T-helper 2 cell (primary cell): Measurements from ENCODE around the gene CYTIP.

Experiments used
- DNase-seq, 5 experiments: peaks; one replicate each; pipeline versions ENCODE4 v3.0.0 to v3.0.0-alpha.2; 2012 to 2022

Gene CYTIP

DNA sequence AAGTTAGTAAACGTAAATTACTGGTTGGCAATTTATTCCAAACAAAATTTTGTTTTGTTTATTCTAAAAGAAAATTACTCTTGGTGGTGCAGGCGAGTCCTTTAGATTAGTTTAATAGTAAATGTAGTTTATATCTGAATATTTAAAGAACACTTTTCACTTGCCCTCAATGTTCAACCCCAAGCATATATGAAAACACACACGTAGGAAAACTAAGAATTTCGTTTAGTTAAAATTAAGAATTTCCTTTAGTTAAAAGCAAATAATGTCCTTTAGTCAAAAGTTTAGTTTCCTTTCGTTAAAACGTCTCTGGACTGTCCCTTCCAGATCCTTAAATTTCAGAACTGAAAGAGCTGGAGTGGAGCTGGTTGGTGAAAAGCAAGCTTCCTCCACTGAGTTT lies 19.1 kb upstream of the CYTIP start:
- DNase-seq, result no peak

DNA sequence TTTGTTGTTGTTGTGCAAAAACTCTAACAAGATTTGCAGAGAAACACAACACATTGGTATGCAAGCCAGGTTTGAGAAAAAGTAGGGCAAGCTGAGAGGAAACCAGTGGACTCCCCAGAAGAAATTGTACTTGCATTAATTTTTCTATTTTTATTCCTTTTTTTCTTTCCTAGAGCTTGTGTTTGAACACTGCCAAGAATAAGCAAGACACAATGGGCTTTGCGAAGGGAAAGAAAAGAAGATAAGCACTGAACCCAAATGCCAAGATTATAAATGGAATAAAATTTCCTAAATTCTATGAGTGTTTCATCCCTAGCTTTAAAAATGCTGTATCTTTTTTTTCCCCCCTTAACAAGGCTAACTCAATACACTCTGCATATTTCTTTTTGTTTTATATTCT lies 17.0 kb upstream of the CYTIP start:
- no peak for DNase-seq

DNA sequence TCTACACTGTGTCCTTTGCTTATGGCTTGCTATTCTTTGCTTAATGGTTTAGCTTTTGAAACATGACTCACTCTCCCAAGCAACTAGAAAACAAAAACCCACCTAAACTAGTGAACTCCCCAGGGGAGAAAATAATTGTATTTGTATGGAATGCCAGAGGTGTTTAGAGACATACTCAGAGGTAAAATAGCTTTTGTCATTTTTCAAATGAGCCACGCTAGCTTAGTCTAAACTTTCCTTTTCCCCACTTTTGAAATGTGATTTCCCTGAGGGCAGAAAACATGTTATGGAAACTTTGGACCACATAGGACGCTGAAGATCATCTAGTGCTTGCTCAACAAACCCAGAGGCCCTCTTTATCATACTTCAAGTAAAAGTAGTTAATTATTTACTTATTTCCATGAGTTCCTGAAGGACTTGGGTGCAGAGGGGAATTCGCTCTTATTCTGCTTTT lies 16.5 kb upstream of the CYTIP start:
- DNase-seq, result no peak

DNA sequence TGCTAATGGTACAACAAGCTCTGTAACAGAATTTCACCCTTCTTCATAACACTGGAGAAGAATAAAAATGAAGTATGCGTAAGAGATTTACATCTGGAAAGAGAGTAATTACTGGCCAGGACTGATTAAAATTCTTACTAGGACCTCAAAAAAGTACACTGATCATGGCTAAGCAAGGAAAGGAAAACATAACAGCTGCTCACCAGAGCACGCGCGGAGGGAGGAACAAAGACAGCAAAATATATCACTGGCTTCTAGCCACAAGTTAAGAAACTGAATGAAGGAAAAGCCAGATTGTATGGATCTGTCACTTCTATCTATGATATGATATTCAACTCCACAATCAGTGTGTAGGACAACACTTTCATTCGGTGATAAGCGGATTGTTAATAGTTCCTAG lies 15.6 kb upstream of the CYTIP start:
- no peak for DNase-seq

DNA sequence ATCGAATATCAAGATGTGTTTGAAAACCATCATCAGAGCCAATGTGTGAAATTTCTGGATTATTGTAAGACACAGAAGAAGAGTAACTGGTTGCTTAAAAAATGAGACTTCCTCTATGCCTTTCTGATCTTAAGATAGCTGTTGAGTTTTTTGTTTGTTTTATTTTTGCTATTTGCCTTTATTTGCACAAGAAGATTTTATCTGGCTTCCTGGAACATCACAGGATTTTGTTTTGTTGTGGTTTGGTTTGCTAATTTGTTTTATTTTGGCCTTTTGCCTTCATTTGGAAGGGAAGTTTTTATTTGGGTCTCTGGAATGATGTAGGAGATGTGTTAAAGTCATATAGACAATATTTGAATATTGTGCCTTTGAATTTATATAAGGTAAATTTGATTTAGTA lies 3.9 kb upstream of the CYTIP start:
- DNase-seq, result peak in 1 of 5 experiments; percentile 44

DNA sequence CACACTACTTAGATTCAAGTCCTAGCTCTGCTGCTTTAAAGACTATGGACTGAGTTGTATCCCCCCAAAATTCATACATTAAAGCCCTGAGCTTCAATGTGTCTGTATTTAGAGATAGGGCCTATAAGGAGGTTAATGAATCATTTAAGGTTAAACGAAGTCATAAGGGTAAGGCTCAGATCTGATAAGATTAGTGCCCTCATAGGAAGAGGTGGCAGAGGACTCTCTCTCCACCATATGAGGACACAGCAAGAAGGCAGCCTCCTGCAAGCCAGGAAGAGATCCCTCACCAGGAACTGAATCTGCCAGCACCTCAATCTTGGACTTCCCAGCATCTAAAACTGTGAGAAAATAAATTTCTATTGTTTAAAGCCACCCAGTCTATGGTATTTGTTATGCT lies 3.1 kb upstream of the CYTIP start:
- peak in 1 of 5 experiments; percentile 79 for DNase-seq

DNA sequence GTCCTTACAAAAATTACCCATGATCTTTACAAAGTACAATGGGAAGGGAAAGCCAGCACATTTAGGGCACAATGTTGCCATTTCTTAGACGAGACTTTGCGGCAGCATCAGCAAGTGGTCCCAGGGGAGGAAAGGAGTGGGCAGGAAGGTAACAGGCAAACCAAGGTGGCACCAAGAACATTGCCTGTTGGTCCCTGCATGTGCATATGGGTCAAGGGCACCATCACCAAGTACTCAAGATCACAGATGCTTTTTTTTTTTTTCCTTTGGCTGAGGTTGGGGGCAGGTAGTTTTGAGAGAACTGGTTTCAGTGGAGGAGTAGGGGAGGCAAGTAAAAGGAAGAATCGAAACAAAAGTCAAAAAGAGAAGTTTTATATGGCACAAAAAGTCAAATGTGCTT lies 752 bp upstream of the CYTIP start:
- DNase-seq, result peak in 1 of 5 experiments; percentile 67

DNA sequence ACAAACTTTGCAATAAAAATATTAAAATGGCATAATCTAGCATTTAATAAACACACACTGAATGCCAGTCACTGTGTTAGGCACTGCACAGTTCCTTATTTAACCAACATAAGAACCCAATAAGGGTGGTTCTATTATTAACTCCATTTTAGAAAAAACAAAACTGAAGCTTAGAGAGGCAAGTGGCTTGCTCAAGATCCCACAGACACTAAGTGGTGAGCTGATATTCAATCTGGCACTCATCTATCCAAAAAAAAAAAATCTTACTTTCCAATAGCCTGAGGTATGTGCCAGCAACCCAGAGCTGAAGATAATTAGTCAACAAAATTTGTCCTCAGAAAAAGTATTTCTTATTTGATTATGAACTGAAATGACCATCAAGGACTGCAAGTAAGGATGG lies 799 bp downstream of the CYTIP start:
- peak in 1 of 5 experiments; percentile 62 for DNase-seq

DNA sequence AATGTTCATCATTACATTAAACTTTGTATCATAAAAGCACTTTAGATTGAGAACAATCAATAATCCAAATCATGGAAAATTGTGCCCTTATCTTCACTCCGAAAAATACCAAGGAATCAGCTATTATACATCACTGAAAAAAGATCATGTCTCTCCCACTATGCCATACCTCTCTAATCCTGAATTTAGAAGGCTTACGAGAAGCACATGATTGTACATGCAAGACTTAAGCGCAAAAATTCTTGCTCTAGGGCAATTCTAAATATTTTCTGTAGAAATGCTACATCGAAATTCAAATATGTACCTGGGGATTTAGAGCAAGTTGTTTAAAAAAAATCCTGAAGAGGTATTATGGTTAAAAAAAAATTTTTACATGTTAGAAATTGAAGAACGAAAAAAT lies 1.3 kb downstream of the CYTIP start:
- DNase-seq, result peak in 1 of 5 experiments; percentile 48

DNA sequence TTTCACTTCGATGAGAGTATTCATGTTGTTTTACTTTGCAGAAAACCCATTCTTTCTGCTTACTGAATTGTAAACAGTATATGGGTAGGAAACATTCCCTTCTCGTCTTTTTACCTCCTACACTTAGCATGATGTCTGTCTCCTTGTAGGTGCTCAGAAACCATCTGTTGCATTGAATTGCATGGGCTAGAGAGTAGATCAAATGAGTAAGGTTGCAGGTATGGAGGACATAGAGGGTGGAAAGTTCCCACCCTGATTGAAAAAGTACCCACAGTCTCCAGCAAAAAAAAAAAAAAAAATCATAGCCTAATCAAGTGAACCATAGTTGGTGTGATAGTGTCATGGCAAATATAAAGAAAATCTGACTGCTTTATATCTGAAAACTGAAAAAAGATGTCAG lies 1.7 kb downstream of the CYTIP start:
- peak in 1 of 5 experiments; percentile 63 for DNase-seq

DNA sequence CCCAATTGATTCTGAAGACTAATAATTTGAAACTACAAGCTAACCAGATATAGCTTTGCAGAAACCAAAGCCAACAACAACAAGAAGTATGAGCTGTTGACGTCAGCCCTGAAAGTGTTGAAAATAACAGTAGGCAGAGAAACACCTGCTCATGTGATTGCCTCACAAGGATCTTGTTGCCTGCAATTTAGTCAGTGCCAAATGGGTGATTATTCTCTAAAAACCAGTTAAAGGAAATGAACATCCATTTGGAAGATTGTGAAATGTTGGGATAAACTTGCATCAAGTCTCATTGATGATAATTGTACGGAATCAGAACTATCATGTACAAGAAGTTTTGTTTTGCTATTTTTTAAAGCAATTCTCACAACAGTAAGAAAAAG lies 2.8 kb downstream of the CYTIP start:
- peak in 2 of 5 experiments; percentile 64 to 93 for DNase-seq

DNA sequence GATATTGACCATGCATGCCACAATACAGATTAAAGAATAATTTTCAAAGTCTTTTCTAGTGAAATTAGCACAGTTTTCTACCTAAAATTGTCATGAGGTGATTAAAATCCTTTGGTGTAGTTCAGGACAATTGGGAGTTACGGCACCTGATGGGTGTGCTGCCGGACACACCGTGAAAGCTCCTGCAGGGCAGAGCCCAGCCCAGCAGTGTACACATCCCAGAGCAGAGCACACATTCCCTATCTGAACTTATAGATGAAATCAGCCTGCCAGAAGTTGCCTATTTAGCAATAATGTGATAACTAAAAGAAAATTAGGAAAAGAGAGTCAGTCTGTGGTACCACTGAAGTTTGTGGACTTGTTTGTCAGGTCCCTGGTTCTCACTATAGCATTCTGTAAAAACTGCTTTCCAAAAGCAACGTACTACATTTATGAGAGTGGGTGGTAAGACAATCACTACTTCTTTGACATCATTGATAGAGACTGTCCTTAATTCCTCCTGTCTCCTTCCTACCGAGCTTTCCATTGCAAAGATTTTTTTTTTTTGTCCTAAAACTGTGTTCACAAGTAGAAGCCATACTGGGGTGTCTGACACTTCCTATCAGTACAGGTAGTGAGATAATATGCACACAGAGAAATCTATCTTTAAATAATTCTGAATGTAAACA lies 3.4 kb downstream of the CYTIP start:
- DNase-seq, result no peak

DNA sequence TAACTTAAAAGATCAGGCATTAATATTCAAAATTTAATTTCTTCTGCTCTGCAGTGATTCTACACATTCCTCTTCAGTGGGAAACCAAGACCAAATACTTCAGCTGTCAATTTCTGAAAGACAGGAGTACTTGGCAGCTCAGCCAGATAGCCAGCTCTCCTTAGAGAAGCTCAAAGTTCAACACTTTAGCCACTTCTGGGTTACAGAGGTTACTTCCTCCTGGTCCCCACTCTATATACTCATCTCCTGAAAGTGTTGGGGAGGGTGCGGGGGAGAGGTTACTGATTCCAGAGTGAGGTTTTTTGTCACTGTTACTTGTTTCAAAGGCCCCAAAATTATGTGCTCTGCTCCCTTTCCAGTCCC lies 4.1 kb downstream of the CYTIP start:
- DNase-seq, result peak in 2 of 5 experiments; percentile 40 to 81

DNA sequence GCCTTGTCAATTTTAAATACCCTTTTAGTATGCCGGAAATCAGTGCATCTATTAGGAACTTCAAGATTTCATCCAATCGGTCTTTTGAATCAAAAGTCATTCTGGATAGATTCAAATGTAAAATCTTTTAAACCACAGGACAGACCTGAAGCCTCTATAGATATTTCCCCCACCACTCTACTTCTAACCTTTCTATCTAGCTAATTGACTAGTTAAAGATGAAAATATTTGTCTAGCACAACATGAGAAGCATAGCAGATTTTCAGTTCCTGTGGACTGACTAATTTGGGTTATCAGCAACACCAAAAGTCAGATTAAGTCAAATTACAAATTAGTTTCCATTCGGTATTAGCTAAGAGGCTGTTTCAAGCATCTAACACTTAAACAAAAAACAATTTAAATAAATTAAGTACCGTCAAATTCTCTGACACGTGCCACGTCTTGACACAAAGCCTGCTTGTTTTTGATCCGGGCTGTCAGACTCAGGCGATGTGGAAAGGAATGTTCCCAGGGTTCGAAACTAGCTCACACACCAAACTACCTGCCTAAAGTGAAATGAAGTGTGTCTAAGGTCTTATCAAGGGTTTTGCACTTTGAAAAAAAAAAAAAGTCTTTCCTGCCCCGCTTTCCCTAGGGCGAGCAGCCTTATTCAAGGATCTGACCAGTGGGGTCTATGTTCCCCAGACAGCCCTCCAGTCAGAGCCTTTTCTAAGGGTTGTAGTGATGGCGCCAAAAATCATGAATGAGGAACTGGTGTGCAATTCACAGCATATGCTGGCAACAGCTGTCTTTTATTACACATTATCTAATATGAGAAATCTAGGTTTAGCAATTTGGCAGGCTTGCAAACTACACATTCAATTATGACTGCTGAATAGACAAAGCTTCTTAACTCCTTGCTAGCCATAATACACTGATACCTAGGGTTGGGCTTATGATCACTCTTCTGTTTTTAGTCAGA lies 4.7 kb downstream of the CYTIP start:
- peak in 1 of 5 experiments; percentile 78 for DNase-seq

DNA sequence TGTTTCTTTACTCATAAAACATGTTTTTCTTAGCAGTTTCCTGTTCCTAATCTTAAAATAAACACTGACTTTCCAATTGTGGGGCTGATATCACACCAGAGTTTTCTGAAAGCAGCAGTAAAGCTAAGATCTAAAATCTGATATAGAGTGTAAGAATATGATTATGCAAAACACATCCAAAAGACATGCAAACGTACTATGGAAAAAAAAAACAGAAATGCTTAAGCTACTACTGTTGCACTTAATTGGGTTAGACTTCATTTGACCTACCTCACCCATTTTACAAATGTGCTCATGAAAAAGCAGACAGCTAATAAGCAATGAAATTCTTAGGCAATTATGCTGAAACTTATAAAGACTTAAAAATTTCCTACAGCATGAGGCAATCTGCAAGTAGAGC lies 10.5 kb downstream of the CYTIP start:
- DNase-seq, result peak in 1 of 5 experiments; percentile 85

DNA sequence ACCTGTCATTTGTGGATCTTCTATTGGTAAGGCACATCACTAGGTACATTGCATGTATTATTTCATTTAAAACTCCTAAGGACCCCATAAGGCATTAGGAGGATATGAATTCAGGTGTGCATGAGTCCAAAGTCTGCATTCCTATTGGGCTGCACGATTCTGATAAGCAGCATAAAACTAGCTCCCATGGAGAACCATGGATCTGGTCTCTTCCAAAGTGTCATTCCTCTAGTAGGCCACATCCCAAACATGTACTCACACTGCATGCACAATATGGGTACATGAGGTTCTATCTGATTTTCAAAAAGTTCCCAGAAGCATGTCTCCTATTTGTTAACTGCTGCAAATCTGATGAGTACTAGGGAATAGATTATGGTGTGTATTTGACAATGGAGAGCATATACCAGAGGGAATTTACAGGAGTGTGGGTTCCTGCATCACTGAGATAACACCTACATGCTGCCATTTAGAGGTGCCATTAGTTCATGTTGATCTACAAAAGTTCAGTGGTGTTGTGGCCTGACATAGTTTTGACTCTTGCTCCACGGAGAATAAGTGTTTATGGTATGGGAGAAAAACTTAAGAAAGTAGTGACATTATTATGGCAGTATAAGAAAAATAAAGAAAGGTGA lies 11.3 kb downstream of the CYTIP start:
- DNase-seq, result no peak

DNA sequence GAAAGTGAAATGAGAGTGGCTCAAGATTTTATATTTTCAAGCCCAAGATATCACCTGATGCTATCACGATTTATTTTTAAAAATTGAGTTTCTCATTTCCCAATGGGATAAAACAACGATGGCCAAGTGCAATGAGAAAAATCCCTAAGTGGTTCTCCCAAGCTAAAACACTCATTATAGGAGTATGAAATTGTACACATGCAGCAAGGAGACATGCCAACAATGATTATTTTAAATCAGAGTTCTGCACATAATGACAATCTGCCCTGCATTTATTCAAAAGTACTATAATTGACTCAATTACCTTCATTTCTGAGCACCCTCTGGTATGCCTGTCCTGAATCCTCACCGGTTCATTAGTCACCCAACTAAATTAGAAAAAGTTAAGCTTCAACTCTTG lies 12.7 kb downstream of the CYTIP start:
- no peak for DNase-seq

DNA sequence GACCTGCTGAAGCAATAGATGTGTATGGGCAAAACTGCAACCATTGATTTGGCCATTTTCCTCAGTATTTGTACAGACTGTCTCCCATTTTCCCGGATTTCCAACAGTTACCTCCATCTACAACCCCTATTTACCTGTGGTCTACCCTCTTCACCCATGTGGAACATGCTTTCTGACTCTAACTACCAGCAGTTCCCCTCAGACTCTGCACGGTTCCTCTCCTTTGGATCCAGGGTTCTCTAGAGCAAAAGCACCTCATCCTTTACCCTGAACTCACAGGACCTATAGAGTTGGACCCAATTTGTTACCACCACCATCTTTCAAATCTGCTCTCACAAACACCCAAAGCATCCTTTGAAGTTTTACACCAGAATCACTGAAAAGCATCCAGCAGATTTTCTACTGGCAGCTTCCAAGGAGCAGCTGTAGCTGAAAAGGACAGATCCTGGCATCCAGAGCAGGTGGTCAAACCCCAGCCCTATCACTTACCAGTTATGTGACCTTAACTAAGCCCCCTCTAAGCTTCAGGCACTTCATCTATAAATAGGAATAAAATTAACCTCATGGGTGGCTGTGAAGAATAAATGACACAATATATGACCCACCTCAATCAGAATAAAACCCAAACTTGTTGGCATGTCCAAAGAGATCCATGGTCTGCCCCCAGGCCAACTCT lies 15.3 kb downstream of the CYTIP start:
- DNase-seq, result no peak

DNA sequence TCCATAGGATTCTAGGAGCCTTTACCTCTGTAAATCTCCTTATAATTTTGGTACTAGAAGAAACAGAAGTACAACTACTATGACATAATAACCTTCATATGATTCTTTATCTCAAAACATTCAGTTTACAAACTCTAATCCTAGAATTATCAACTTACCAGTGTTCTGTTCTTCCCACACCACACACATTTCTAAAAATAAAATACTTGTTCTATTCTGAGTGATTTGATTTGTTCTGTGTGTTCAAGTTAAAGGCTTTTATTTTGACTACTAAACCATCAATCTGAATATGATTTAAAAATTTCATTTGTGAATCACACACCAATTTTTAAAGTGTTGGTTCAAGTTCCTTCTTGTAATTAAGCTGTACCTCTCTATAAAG lies 16.0 kb downstream of the CYTIP start:
- no peak for DNase-seq

DNA sequence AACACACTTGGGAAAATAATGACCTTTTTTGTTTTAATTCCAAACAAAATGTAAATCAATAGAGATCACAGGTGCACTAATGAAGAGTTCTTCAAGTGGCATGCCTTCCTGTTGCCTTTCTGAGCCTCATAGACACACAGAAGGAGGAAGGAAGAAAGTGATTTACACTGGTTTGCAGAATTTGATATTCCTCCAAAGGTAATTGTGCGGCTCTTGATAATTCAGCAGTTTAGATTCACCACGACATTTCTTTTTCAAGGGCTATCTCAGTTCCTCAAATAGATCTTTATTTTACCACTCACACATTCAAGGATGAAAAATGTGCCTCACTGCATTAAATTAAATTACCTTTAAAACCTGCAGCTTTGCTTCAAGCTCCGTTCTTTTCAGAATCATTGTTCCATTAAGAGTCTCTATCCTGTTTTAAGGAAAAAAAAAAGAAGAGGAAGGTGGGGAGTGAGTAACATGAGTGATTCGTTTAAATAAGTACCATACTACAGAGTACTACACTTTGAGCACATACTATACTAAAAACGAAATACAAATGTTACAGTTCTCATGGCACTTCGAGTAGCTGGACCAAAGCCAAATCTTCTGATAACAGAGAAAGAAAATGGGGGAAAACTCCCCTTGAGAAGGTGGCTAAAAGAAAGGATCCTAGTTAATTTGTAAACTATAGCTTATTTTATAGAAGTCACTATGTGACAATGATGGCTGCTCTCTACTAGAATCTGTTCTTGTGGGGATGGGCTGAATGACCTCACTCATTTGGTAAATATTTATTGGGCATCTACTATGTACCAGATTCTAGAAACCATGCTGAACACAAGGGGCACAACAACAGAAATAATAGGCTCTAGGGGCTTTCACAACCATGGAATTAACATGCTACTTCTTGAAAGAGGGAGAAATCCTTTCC lies 16.6 kb downstream of the CYTIP start:
- no peak for DNase-seq

DNA sequence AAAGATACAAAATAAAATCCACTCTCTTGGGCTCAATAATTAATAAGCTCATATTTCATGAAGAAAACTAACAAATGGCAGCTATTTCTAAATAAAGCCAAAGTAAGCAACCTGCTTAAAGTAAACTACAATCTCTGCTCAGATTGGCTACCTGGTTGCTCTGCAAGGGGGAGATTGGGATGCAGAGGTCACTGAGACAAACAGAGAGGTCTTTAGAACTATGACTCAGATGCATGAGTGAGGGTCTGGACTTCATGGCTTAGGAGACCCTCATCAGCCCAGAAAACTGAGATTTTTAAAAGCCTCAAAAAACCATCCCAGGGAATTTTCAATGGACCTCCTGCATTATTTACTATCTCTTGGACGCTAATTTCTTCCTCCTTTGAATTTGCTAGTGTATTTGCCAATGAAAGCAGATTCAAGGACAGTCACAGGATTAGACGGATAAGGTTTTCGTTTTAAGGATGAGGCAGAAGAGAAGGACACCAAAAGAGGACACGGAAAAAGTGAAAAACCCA lies 17.4 kb downstream of the CYTIP start:
- no peak for DNase-seq

DNA sequence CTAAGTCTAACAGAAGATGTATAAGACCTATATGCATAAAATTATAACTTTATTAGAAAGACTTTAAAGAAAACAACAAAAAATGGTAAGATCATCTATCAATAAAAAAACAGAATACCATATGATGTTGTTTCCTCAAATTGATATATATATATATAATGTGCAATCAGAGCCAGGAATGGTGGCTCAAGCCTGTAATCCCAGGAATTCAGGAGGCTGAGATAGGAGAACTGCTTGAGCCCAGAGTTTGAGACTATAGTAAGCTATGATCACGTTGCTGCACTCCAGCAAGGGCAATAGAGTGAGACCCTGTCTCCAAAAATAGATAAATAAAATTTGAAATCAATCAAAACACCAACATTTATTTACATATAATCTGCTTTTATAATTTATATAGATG lies 19.5 kb downstream of the CYTIP start:
- no peak for DNase-seq
